NCI-H524 treated with DMSO at 0.1 percent for 48 hours (cell line): ENCODE results near the gene COX20.

Experiments
- DNase-seq: peaks from one replicate; lab custom pipeline; 2025; lab: John Stamatoyannopoulos, UW

COX20 gene

DNA sequence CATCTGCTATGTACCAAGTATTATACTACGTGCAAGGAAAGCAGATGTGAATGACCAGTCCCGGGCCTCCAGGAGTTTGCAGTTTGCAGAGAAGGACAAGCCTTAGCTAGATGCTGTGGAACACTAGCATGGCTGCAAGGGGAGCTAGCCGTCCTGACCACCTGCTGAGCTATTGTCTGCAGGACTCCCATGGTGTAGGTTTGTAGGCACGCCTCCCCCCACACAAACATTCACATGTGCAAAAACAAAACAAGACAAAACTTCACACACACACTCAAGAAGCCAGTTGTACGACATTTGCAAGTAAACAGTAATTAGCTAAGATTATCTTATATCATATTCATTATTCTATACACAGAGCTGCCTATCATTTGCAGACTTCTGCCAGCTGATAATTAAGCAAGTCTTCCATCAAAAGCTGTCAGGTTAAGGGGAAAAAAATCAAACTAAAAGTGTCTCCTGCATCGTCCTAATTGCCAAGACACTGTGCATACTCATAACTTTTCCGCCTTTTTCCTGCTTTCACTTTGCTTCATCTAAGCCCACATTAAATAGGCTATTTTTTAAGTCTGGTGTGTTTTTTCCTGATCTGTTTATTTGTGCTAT lies 39.6 kb downstream of the COX20 start:
- no peak for DNase-seq

DNA sequence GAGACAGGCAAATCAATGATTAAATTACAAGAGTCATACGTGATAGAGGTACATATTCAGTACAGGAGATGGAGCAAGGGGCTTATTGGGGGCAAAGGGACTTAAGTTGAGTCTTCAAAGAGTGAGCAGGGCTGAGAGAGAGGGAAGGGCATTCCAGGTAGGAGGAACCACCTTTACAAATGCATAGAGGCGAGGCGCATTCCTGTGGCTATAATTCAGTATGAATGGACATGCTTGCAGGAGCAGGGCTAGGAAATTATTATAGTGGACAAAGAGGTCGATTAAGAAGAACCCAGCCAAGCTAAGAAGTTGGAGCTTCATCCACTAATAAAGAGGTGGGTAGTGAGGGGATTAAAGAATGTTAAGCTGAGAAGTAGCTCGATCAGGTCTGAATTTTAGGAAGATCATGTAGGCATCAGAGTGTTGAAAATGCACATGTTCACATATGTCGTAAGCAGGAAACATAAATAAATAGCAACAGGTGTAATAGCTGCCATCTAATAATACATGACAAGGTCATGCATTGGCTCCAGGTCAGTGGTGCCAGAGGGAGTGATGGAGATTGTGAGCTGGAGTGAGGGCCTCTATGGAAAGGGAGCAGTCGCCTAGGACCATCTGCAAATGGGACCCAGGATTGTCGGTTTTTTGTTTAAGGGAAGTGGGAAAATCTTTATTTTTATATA lies 40.9 kb downstream of the COX20 start:
- DNase-seq = no peak

DNA sequence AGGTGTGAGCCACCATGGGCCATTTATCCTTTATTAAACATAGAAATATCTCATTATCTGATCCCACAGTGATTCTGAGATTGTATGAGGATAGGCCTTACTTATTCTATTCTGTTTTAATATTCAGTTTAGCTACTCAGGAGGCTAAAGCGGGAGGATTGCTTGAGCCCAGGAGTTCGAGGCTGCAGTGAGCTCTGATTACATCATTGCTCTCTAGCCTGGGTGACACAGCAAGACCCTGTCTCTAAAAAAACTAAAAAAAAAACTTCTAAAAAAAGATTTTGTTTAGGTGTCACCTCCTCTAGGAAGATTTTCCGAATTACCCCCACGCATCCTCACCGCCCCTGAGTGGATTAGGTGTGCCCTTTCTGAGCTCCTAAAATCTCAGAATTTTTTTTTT lies 43.2 kb downstream of the COX20 start:
- no peak for DNase-seq

GRCh38 chr1:244881552-244882280 lies 46.3 kb downstream of the COX20 start:
- DNase-seq = no peak

- DNase-seq = no peak
Measured at GRCh38 chr1:244887281-244887680, 51.8 kb downstream of the COX20 start.

- no peak for DNase-seq
Measured at GRCh38 chr1:244893836-244894235, 58.4 kb downstream of the COX20 start.
